DOHH2 (cell line): ENCODE results near the gene TOR2A.

Experiments
- H3F3A ChIP-seq: fragments of 200-600 bp; sonication (generic), shearing (Covaris generic); 2 replicates; pipeline ENCODE4 v1.6.0; 2016; ENCODE audit warnings: antibody characterized with exemption, mild to moderate bottlenecking; ENCODE audit not compliant: control insufficient read depth, insufficient read depth
- H3K27ac ChIP-seq: fragments of 200-600 bp; sonication (generic); 2 replicates; pipeline ENCODE4 v1.5.1; 2014; ENCODE audit warnings: low read depth, mild to moderate bottlenecking, low read length, moderate library complexity
- H3K27me3 ChIP-seq: fragments of 200-600 bp; sonication (generic); 2 replicates; pipeline ENCODE4 v1.6.1; 2014; ENCODE audit warnings: mild to moderate bottlenecking, low read length, mixed read lengths; ENCODE audit not compliant: control insufficient read depth
- H3K36me3 ChIP-seq: fragments of 200-600 bp; sonication (generic); 2 replicates; pipeline ENCODE4 v1.6.1; 2014; ENCODE audit warnings: mild to moderate bottlenecking, low read length, moderate library complexity, mixed read lengths; ENCODE audit not compliant: control insufficient read depth
- H3K4me1 ChIP-seq: fragments of 200-600 bp; sonication (generic); 2 replicates; pipeline ENCODE4 v1.6.1; 2014; ENCODE audit warnings: mild to moderate bottlenecking, low read length, mixed read lengths; ENCODE audit not compliant: control insufficient read depth
- H3K4me2 ChIP-seq: fragments of 200-600 bp; sonication (generic); 2 replicates; pipeline ENCODE4 v1.6.0; 2014; ENCODE audit warnings: mild to moderate bottlenecking, low read length, moderate library complexity
- H3K4me3 ChIP-seq: fragments of 200-600 bp; sonication (generic); 2 replicates; pipeline ENCODE4 v1.5.1; 2014; ENCODE audit warnings: mild to moderate bottlenecking, low read length, mixed read lengths
- H3K79me2 ChIP-seq: fragments of 200-600 bp; sonication (generic); 2 replicates; pipeline ENCODE4 v1.6.1; 2014; ENCODE audit warnings: mild to moderate bottlenecking, low read length, mixed read lengths; ENCODE audit not compliant: control insufficient read depth
- H3K9me2 ChIP-seq: fragments of 200-600 bp; sonication (generic); replicated peaks from 2 replicates; pipeline ENCODE4 v1.6.1; 2014; ENCODE audit warnings: mild to moderate bottlenecking, low read length, mixed read lengths; ENCODE audit not compliant: control insufficient read depth
- H3K9me3 ChIP-seq: fragments of 200-600 bp; sonication (generic); 2 replicates; pipeline ENCODE4 v1.6.1; 2014; ENCODE audit warnings: antibody characterized with exemption, low read length, mixed read lengths; ENCODE audit not compliant: control insufficient read depth, insufficient read depth
- H4K20me1 ChIP-seq: fragments of 200-600 bp; sonication (generic); 2 replicates; pipeline ENCODE4 v1.6.0; 2014; ENCODE audit warnings: low read depth, mild to moderate bottlenecking, antibody characterized with exemption, low read length, moderate library complexity; ENCODE audit not compliant: control insufficient read depth, insufficient read depth
- EZH2phosphoT487 ChIP-seq: fragments of 200-600 bp; sonication (generic); IDR thresholded peaks from 2 replicates; pipeline ENCODE4 v1.6.1; 2017; ENCODE audit warnings: borderline replicate concordance, mild to moderate bottlenecking, antibody characterized with exemption, low read length, moderate library complexity, mixed read lengths
- TF ChIP-seq, protein P1 (sequence below): fragments of 200-600 bp; sonication (generic); IDR thresholded peaks from one replicate; pipeline ENCODE4 v1.5.1; 2014; ENCODE audit warnings: antibody characterized with exemption, mild to moderate bottlenecking, low read depth, low read length; ENCODE audit not compliant: poor library complexity, severe bottlenecking

The TOR2A gene

GRCh38 chr9:127746959-127747569 is 12.0 kb upstream of the TOR2A start:
- Histone ChIP-seq H3K9me3 (no peaks in the 10 kb centered on the region), H4K20me1 (no peaks in the 10 kb centered on the region), H3K9me2 (no peaks in the 10 kb centered on the region), H3K4me1 (no peaks in the 10 kb centered on the region), H3K27ac (no peak overlapping the region), H3K36me3 (peaks cover 48% of the 10 kb centered on the region), H3K4me3 (no peak overlapping the region), H3K4me2 (no peak overlapping the region), H3K27me3 (no peaks in the 10 kb centered on the region), H3K79me2 (no peaks in the 10 kb centered on the region), H3F3A (no peaks in the 10 kb centered on the region)
- TF ChIP-seq EZH2phosphoT487: no peak
- TF ChIP-seq, protein P1, sequence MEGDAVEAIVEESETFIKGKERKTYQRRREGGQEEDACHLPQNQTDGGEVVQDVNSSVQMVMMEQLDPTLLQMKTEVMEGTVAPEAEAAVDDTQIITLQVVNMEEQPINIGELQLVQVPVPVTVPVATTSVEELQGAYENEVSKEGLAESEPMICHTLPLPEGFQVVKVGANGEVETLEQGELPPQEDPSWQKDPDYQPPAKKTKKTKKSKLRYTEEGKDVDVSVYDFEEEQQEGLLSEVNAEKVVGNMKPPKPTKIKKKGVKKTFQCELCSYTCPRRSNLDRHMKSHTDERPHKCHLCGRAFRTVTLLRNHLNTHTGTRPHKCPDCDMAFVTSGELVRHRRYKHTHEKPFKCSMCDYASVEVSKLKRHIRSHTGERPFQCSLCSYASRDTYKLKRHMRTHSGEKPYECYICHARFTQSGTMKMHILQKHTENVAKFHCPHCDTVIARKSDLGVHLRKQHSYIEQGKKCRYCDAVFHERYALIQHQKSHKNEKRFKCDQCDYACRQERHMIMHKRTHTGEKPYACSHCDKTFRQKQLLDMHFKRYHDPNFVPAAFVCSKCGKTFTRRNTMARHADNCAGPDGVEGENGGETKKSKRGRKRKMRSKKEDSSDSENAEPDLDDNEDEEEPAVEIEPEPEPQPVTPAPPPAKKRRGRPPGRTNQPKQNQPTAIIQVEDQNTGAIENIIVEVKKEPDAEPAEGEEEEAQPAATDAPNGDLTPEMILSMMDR: no peak

DNA sequence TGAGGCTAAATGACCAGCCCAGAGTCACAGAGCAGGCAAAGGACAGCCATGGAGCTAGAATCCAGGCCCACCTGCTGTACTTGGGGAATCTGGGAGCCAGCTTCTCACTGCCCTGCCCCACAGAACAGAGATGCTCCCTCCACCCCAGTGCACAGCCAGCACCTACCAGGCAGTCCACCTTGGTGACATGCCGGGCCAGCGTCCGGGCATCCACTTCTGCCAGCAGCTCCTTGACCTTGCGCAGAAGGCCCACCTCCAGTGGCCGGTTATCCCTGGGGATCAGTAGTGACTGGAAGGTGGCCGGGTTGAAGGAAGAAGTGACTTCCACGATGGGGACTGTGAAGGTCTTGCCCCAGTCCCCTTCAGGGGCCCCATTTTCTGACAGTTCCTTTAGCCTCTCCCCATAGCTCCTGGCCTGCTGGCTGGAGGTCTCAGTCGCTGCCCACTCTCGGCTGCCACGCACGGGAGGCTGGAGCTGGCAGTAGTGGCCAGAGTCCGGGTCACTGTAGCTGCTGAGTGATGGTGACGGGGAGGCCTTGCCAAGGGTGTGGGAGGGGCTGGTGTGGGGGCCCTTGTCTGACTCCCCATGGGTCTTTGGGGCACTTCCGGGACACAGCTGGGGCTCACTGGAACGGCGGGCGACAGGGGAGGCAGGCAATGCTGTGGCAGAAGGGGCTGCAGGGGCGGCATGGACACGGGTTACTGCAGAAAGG is 9.5 kb upstream of the TOR2A start:
- TF ChIP-seq, protein P1: no peak
- TF ChIP-seq EZH2phosphoT487: no peak
- H4K20me1 ChIP-seq: no peaks in the 10 kb centered on the region
- H3K27ac ChIP-seq: no peak overlapping the region
- no peaks in the 10 kb centered on the region for H3K79me2 ChIP-seq
- no peak overlapping the region for H3K4me2 ChIP-seq
- no peaks in the 10 kb centered on the region for H3F3A ChIP-seq
- H3K4me1 ChIP-seq: no peaks in the 10 kb centered on the region
- H3K27me3 ChIP-seq: no peaks in the 10 kb centered on the region
- H3K9me3 ChIP-seq: no peaks in the 10 kb centered on the region
- no peaks in the 10 kb centered on the region for H3K9me2 ChIP-seq
- H3K36me3 ChIP-seq: peaks cover 33% of the 10 kb centered on the region
- no peak overlapping the region for H3K4me3 ChIP-seq

- Histone ChIP-seq H4K20me1 (no peaks in the 10 kb centered on the region), H3K9me3 (no peaks in the 10 kb centered on the region), H3F3A (no peaks in the 10 kb centered on the region; the same call in 1 of the 2 replicates), H3K9me2 (no peaks in the 10 kb centered on the region), H3K27me3 (no peaks in the 10 kb centered on the region), H3K4me3 (no peak overlapping the region), H3K79me2 (no peaks in the 10 kb centered on the region), H3K4me2 (no peak overlapping the region), H3K27ac (no peak overlapping the region), H3K36me3 (peaks cover 17% of the 10 kb centered on the region), H3K4me1 (no peaks in the 10 kb centered on the region)
- TF ChIP-seq, protein P1: no peak
- TF ChIP-seq EZH2phosphoT487: no peak
These were observed 7.5 kb upstream of the TOR2A start for GRCh38 chr9:127742435-127743088.
